ENCODE results near the gene SPTB.
A peak's percentile ranks its signal among the peaks of the same experiment; 100 is the strongest.

The SPTB gene

DNA sequence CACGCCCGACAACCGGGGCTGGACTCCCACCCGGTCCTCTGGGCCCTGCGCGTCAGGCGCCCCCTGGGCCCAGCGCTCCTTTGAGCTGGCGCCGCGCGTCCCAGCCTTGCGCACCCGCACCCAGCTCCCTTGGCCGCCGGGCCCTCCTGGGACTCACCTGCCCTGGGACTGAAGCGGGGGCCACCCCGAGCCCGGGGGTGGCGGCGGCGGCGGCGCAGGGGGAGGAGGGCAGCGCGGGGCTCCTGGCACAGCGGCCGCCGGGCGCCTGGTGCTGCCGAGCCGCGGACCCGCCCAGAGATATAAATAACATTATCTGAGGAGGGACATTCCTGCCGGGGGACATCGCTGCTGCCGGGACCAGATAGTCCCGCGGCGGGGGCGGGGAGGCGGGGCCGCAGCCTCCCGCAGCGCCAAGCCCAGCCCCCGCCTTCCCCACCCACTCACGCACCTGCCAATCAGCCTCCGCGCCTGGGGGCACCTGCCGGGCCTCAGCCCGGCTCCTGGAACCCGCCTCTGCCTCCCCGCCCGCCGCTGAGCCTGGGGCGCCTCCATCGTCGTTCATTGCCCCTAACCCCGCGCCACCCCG lies at the start of gene SPTB:
SPTB (minus strand) TSS at position 273 of the 586 bp plus-strand sequence. CDS start 56,813 bp downstream, outside the sequence.
- Histone ChIP-seq H3K9ac (ENCODE audit: low read depth in 1 of 2, low read length in 2 of 2) (peak within 1 kb of the TSS in 1 of 2 donors; percentile 47), H3K4me1 (ENCODE audit: control insufficient read depth in 2 of 2, insufficient read depth in 2 of 2, low read length in 2 of 2) (peaks cover 0 to 3% of the 10 kb centered on the region in 2 donors), H3K4me3 (ENCODE audit: low read length in 2 of 2) (peak within 1 kb of the TSS; percentile 65), H3K36me3 (ENCODE audit: control insufficient read depth in 2 of 2, insufficient read depth in 2 of 2, low read length in 2 of 2) (no peaks in the 10 kb centered on the region), H3K9me3 (ENCODE audit: control insufficient read depth in 2 of 2, low read length in 2 of 2) (no peaks in the 10 kb centered on the region), H3K27ac (ENCODE audit: low read depth in 2 of 2, low read length in 2 of 2) (no peak within 1 kb of the TSS), H3K27me3 (ENCODE audit: control insufficient read depth in 2 of 2, insufficient read depth in 2 of 2, low read length in 2 of 2) (peaks cover 19 to 22% of the 10 kb centered on the region in 2 donors)

DNA sequence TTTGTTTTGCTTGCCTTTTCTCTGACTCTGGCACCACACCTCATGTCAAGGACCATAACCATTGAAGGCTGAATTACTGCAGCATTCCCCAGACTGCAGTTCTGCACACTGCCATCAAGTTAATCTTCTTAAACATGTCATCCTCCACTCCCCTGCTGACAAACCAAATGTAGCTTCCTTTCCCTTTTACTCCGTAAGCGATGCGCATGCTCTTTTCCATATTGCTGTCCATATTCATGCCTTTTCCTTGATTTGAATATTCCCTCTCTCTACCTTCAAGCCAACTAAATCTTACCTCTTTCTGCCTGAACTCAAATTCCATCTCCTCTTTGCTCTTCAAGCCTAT lies 49.3 kb upstream of the SPTB start:
- Histone ChIP-seq H3K9me3 (ENCODE audit: control insufficient read depth in 2 of 2, low read length in 2 of 2) (no peaks in the 10 kb centered on the region), H3K9ac (ENCODE audit: low read depth in 1 of 2, low read length in 2 of 2) (no peak overlapping the region), H3K4me3 (ENCODE audit: low read length in 2 of 2) (no peak overlapping the region), H3K27ac (ENCODE audit: low read depth in 2 of 2, low read length in 2 of 2) (peak overlapping the region in 1 of 2 donors; percentile 32), H3K27me3 (ENCODE audit: control insufficient read depth in 2 of 2, insufficient read depth in 2 of 2, low read length in 2 of 2) (no peaks in the 10 kb centered on the region), H3K4me1 (ENCODE audit: control insufficient read depth in 2 of 2, insufficient read depth in 2 of 2, low read length in 2 of 2) (peaks cover 0 to 23% of the 10 kb centered on the region in 2 donors), H3K36me3 (ENCODE audit: control insufficient read depth in 2 of 2, insufficient read depth in 2 of 2, low read length in 2 of 2) (peaks cover 45 to 46% of the 10 kb centered on the region in 2 donors)

DNA sequence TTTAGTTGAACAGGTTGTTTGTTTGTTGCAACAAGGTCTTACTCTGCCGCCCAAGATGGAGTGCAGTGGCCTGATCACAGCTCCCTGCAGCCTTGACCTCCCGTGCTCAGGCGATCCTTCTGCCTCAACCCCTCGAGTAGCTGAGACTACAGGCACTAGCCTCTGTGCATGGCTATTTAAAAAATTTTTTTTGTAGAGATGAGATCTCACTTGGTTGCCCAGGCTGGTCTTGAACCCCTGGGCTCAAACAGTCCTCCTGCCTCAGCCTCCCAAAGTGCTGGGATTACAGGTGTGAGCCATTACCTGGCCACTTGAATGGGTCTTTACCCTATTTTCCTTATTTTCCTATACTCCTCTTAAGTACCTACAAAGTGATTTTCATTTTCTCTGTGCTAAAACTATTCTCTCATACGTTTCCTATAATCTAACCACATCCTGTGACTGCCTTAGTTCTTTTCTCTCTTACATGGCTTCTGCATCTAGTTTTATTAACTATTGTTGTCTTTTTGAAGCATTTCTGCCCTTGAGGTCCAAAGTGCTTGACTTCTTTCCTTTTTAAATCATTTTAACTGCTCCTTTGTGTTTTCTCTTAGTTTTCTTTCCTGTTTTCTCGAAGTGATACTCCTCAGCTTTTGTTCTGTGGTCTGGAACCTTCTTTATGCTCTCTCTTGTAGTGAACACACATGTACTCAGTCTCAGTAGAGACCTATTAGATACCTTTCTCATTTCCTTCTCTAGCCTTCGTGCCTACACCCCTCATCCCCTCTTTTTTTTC lies 48.7 kb upstream of the SPTB start:
- H3K4me1 ChIP-seq (ENCODE audit: control insufficient read depth in 2 of 2, insufficient read depth in 2 of 2, low read length in 2 of 2) = peaks cover 0 to 23% of the 10 kb centered on the region in 2 donors
- no peak overlapping the region for H3K4me3 ChIP-seq (ENCODE audit: low read length in 2 of 2)
- H3K36me3 ChIP-seq (ENCODE audit: control insufficient read depth in 2 of 2, insufficient read depth in 2 of 2, low read length in 2 of 2) = peaks cover 43 to 46% of the 10 kb centered on the region in 2 donors
- H3K27me3 ChIP-seq (ENCODE audit: control insufficient read depth in 2 of 2, insufficient read depth in 2 of 2, low read length in 2 of 2) = no peaks in the 10 kb centered on the region
- H3K27ac ChIP-seq (ENCODE audit: low read depth in 2 of 2, low read length in 2 of 2) = peak overlapping the region in 1 of 2 donors; percentile 32
- H3K9me3 ChIP-seq (ENCODE audit: control insufficient read depth in 2 of 2, low read length in 2 of 2) = no peaks in the 10 kb centered on the region
- no peak overlapping the region for H3K9ac ChIP-seq (ENCODE audit: low read depth in 1 of 2, low read length in 2 of 2)

DNA sequence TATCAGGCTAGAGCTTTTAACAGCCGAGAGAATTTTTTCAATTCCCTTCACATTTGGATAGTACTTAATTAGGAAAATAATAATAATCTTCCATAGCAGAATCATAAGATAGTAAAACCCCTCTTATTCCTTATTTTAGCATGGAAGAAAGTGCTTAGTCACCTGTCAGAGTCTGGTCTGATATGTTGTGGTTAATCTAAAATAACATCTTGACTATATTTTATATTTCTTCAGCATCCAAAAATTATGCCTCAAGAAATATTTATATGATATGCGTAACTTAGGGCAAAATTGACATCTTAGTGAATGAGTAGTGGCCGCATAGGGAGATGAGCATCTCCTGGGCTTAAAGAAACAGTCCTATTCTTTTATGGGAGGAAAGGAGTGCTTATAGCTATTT lies 47.3 kb upstream of the SPTB start:
- Histone ChIP-seq H3K27ac (ENCODE audit: low read depth in 2 of 2, low read length in 2 of 2) (no peak overlapping the region), H3K4me1 (ENCODE audit: control insufficient read depth in 2 of 2, insufficient read depth in 2 of 2, low read length in 2 of 2) (peaks cover 0 to 23% of the 10 kb centered on the region in 2 donors), H3K9me3 (ENCODE audit: control insufficient read depth in 2 of 2, low read length in 2 of 2) (no peaks in the 10 kb centered on the region), H3K9ac (ENCODE audit: low read depth in 1 of 2, low read length in 2 of 2) (no peak overlapping the region), H3K36me3 (ENCODE audit: control insufficient read depth in 2 of 2, insufficient read depth in 2 of 2, low read length in 2 of 2) (peaks cover 33 to 38% of the 10 kb centered on the region in 2 donors), H3K4me3 (ENCODE audit: low read length in 2 of 2) (no peak overlapping the region), H3K27me3 (ENCODE audit: control insufficient read depth in 2 of 2, insufficient read depth in 2 of 2, low read length in 2 of 2) (no peaks in the 10 kb centered on the region)

DNA sequence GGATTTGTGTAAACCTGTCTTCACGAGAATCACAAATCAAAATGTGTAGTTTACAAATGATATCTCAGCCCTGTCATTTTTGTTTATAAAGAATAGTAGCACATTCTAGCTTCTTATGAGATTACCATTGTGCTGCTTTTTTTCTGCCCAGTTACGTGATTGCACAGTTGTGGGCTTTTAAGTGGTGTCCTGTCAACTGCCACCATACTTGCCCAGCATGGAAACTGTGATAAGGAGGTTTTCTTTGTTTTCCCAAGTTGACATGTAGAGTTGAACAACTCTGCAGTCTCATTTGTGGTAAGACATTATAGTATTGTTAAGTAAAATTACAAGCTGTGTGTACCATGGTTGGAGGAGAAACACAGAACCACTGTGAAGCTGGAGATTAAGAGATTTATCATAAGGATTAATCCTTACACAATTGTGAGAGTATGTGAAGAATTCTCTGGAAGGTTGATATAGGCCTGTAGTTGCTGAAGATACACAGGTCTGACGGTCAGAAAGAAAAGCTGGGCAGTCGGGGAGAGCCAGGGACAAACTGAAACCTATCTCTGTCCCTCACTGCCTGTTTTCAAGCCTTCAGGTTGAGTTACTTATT lies 46.8 kb upstream of the SPTB start:
- peaks cover 0 to 22% of the 10 kb centered on the region in 2 donors for H3K4me1 ChIP-seq (ENCODE audit: control insufficient read depth in 2 of 2, insufficient read depth in 2 of 2, low read length in 2 of 2)
- H3K9me3 ChIP-seq (ENCODE audit: control insufficient read depth in 2 of 2, low read length in 2 of 2) = no peaks in the 10 kb centered on the region
- H3K4me3 ChIP-seq (ENCODE audit: low read length in 2 of 2) = no peak overlapping the region
- no peak overlapping the region for H3K9ac ChIP-seq (ENCODE audit: low read depth in 1 of 2, low read length in 2 of 2)
- peaks cover 31 to 37% of the 10 kb centered on the region in 2 donors for H3K36me3 ChIP-seq (ENCODE audit: control insufficient read depth in 2 of 2, insufficient read depth in 2 of 2, low read length in 2 of 2)
- H3K27ac ChIP-seq (ENCODE audit: low read depth in 2 of 2, low read length in 2 of 2) = no peak overlapping the region
- H3K27me3 ChIP-seq (ENCODE audit: control insufficient read depth in 2 of 2, insufficient read depth in 2 of 2, low read length in 2 of 2) = no peaks in the 10 kb centered on the region

DNA sequence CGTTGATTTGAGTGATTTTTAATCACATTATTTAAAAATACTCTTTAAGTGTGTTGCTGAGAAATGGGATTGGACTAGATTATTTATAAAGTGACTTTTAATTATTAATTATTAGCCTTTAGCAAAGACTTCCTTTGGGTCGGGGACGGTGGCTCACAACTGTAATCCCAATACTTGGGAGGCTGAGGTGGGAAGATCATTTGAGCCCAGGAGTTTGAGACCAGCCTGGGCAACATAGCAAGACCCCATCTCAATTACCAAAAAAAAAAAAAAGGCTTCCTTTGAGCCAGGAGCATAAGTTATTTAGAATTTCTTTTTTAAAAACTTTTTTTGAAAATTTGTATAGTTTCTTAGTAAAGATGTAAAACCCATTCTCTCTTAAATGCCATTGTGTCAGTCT lies 43.3 kb upstream of the SPTB start:
- Histone ChIP-seq H3K4me3 (ENCODE audit: low read length in 2 of 2) (no peak overlapping the region), H3K9ac (ENCODE audit: low read depth in 1 of 2, low read length in 2 of 2) (no peak overlapping the region), H3K9me3 (ENCODE audit: control insufficient read depth in 2 of 2, low read length in 2 of 2) (no peaks in the 10 kb centered on the region), H3K4me1 (ENCODE audit: control insufficient read depth in 2 of 2, insufficient read depth in 2 of 2, low read length in 2 of 2) (no peaks in the 10 kb centered on the region), H3K27me3 (ENCODE audit: control insufficient read depth in 2 of 2, insufficient read depth in 2 of 2, low read length in 2 of 2) (no peaks in the 10 kb centered on the region), H3K27ac (ENCODE audit: low read depth in 2 of 2, low read length in 2 of 2) (no peak overlapping the region), H3K36me3 (ENCODE audit: control insufficient read depth in 2 of 2, insufficient read depth in 2 of 2, low read length in 2 of 2) (peaks cover 21 to 26% of the 10 kb centered on the region in 2 donors)

DNA sequence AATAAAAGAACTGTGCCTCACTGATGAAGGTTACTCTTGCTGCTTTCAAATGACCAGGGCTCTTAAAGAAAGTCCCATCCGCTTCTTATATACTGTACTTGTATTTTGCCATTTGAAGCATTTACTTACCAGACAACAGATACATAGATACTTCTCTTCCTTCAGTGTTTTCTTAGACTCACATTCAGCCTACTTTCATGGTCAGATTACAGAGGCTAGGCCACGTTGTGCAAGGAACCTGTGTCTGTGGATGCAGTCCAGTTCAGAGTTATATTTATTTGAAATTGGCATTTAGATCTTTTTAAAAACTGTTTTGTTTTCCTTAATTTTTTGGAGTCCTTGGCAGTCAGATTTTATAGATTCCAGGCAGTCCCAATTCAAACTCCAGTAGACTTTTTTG lies 40.8 kb upstream of the SPTB start:
- Histone ChIP-seq H3K36me3 (ENCODE audit: control insufficient read depth in 2 of 2, insufficient read depth in 2 of 2, low read length in 2 of 2) (peaks cover 6 to 16% of the 10 kb centered on the region in 2 donors), H3K9ac (ENCODE audit: low read depth in 1 of 2, low read length in 2 of 2) (no peak overlapping the region), H3K27ac (ENCODE audit: low read depth in 2 of 2, low read length in 2 of 2) (no peak overlapping the region), H3K27me3 (ENCODE audit: control insufficient read depth in 2 of 2, insufficient read depth in 2 of 2, low read length in 2 of 2) (no peaks in the 10 kb centered on the region), H3K4me3 (ENCODE audit: low read length in 2 of 2) (no peak overlapping the region), H3K4me1 (ENCODE audit: control insufficient read depth in 2 of 2, insufficient read depth in 2 of 2, low read length in 2 of 2) (peaks cover 7 to 8% of the 10 kb centered on the region in 2 donors), H3K9me3 (ENCODE audit: control insufficient read depth in 2 of 2, low read length in 2 of 2) (no peaks in the 10 kb centered on the region)

DNA sequence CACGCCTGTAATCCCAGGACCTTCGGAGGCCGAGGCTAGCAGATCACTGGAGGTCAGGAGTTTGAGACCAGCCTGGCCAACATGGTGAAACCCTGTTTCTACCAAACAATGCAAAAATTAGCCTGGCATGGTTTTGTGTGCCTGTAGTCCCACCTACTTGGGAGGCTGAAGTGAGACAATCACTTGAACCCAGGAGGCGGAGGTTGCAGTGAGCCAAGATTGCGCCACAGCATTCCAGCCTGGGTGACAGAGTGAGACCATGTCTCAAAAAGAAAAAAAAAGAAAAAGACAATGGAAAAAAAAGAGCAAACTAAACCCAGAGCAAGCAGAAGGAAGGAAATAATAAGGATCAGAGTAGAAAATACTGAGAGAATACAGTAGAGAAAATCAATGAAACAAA lies 39.9 kb upstream of the SPTB start:
- Histone ChIP-seq H3K36me3 (ENCODE audit: control insufficient read depth in 2 of 2, insufficient read depth in 2 of 2, low read length in 2 of 2) (peaks cover 3 to 12% of the 10 kb centered on the region in 2 donors), H3K4me1 (ENCODE audit: control insufficient read depth in 2 of 2, insufficient read depth in 2 of 2, low read length in 2 of 2) (peaks cover 13% of the 10 kb centered on the region in 2 donors), H3K9ac (ENCODE audit: low read depth in 1 of 2, low read length in 2 of 2) (no peak overlapping the region), H3K9me3 (ENCODE audit: control insufficient read depth in 2 of 2, low read length in 2 of 2) (no peaks in the 10 kb centered on the region), H3K27me3 (ENCODE audit: control insufficient read depth in 2 of 2, insufficient read depth in 2 of 2, low read length in 2 of 2) (no peaks in the 10 kb centered on the region), H3K4me3 (ENCODE audit: low read length in 2 of 2) (no peak overlapping the region), H3K27ac (ENCODE audit: low read depth in 2 of 2, low read length in 2 of 2) (no peak overlapping the region)

DNA sequence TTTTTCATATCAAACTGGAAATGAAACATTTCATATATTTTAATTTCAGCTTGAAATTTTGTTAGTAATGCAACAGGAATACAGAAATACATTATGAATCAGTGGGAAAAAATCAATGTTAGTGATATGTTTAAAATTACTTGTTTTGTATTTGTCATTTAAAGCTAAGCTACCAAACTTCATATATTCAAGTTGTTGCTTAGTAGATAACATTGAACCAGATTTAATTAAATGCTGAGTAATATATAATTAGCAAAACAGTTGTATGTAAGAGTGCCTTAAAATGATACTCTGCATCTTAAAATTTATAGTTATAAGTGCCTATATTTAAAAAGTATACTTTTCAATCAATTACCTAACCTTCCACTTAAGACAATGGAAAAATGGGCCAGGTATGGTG lies 39.5 kb upstream of the SPTB start:
- Histone ChIP-seq H3K27me3 (ENCODE audit: control insufficient read depth in 2 of 2, insufficient read depth in 2 of 2, low read length in 2 of 2) (no peaks in the 10 kb centered on the region), H3K4me1 (ENCODE audit: control insufficient read depth in 2 of 2, insufficient read depth in 2 of 2, low read length in 2 of 2) (peaks cover 13% of the 10 kb centered on the region in 2 donors), H3K36me3 (ENCODE audit: control insufficient read depth in 2 of 2, insufficient read depth in 2 of 2, low read length in 2 of 2) (peaks cover 0 to 8% of the 10 kb centered on the region in 2 donors), H3K4me3 (ENCODE audit: low read length in 2 of 2) (no peak overlapping the region), H3K9me3 (ENCODE audit: control insufficient read depth in 2 of 2, low read length in 2 of 2) (no peaks in the 10 kb centered on the region), H3K9ac (ENCODE audit: low read depth in 1 of 2, low read length in 2 of 2) (no peak overlapping the region), H3K27ac (ENCODE audit: low read depth in 2 of 2, low read length in 2 of 2) (no peak overlapping the region)

DNA sequence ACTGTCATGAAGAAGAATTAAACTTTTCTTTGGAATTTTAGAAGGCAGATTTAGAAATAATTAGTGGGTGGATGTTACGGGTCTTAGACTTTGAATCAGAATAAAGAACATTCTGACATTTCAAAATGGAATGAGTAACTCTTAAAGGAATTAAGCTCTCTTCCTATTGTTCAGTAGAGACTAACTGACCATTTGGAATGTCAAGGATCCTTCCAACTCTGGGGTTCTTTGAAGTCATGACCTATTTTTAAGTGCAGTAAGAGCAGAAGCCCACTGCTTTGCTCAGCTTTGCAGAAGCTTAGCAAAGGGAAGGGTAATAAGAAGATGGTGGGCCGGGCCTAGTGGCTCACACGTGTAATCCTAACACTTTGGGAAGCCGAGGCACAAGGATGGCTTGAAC lies 38.5 kb upstream of the SPTB start:
- Histone ChIP-seq H3K27me3 (ENCODE audit: control insufficient read depth in 2 of 2, insufficient read depth in 2 of 2, low read length in 2 of 2) (no peaks in the 10 kb centered on the region), H3K4me1 (ENCODE audit: control insufficient read depth in 2 of 2, insufficient read depth in 2 of 2, low read length in 2 of 2) (peaks cover 16 to 19% of the 10 kb centered on the region in 2 donors), H3K36me3 (ENCODE audit: control insufficient read depth in 2 of 2, insufficient read depth in 2 of 2, low read length in 2 of 2) (peaks cover 0 to 3% of the 10 kb centered on the region in 2 donors), H3K27ac (ENCODE audit: low read depth in 2 of 2, low read length in 2 of 2) (no peak overlapping the region), H3K9ac (ENCODE audit: low read depth in 1 of 2, low read length in 2 of 2) (no peak overlapping the region), H3K9me3 (ENCODE audit: control insufficient read depth in 2 of 2, low read length in 2 of 2) (no peaks in the 10 kb centered on the region), H3K4me3 (ENCODE audit: low read length in 2 of 2) (no peak overlapping the region)
